ENCODE results near the gene KNDC1.

GRCh38 chr10:133269367-133269766 is 109.3 kb downstream of the KNDC1 start:
- TF ChIP-seq, protein P1, sequence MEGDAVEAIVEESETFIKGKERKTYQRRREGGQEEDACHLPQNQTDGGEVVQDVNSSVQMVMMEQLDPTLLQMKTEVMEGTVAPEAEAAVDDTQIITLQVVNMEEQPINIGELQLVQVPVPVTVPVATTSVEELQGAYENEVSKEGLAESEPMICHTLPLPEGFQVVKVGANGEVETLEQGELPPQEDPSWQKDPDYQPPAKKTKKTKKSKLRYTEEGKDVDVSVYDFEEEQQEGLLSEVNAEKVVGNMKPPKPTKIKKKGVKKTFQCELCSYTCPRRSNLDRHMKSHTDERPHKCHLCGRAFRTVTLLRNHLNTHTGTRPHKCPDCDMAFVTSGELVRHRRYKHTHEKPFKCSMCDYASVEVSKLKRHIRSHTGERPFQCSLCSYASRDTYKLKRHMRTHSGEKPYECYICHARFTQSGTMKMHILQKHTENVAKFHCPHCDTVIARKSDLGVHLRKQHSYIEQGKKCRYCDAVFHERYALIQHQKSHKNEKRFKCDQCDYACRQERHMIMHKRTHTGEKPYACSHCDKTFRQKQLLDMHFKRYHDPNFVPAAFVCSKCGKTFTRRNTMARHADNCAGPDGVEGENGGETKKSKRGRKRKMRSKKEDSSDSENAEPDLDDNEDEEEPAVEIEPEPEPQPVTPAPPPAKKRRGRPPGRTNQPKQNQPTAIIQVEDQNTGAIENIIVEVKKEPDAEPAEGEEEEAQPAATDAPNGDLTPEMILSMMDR (IDR thresholded peaks at IDR 0.05; ENCODE audit: low read length) = no peak
- TF ChIP-seq EZH2 (IDR thresholded peaks at IDR 0.05; ENCODE audit: borderline replicate concordance, low read length) = no peak
